Psoas muscle (tissue), 8 donors: Measurements from ENCODE around the gene NAA50. TPM values are rescaled to one million over a fixed set of nuclear protein-coding genes. Genes with fewer than 3 reads are reported as not detected.

Experiments used
- ATAC-seq, 4 donors: fragments of 200-7000 bp; cut with Tn5 transposase; one replicate each; pipeline ENCODE4 v1.9.1; 2020; ENCODE audit warnings: moderate library complexity in 3 of 4, mild to moderate bottlenecking in 2 of 4
- DNase-seq, 2 donors: peaks; one replicate each; pipeline ENCODE4 v3.0.0-alpha.2; 2020
- H3K27ac ChIP-seq: fragments of 200-600 bp; one replicate; pipeline ENCODE4 v1.8.0; 2022
- H3K27me3 ChIP-seq, 3 donors: fragments of 200-600 bp in 1 of 3; one replicate each; pipeline versions ENCODE4 v1.6.1 to v1.8.0; 2013 to 2022; ENCODE audit warnings: low read length in 2 of 3, mild to moderate bottlenecking in 2 of 3, moderate library complexity in 1 of 3; ENCODE audit not compliant: insufficient read depth in 3 of 3
- H3K36me3 ChIP-seq, 2 donors: fragments of 200-600 bp in 1 of 2; one replicate each; pipeline versions ENCODE4 v1.6.1 to v1.8.0; 2013 to 2022; ENCODE audit warnings: low read depth in 1 of 2, mild to moderate bottlenecking in 1 of 2, moderate library complexity in 1 of 2; ENCODE audit not compliant: insufficient read depth in 1 of 2
- H3K4me1 ChIP-seq: fragments of 200-600 bp; one replicate; pipeline ENCODE4 v1.8.0; 2022
- H3K4me3 ChIP-seq: fragments of 200-600 bp; one replicate; pipeline ENCODE4 v1.8.0; 2022; ENCODE audit warnings: mild to moderate bottlenecking
- H3K9me3 ChIP-seq: fragments of 200-600 bp; one replicate; pipeline ENCODE4 v1.8.0; 2022
- CTCF ChIP-seq: fragments of 200-600 bp; IDR thresholded peaks from one replicate; pipeline ENCODE4 v1.8.0; 2022; ENCODE audit warnings: antibody characterized with exemption
- WGBS, 3 donors: extraction: QIAGEN DNeasy Blood & Tissue Kit; methylation state at CpG; one replicate each; pipeline versions ENCODE4 v1.1.6 to v1.1.7; 2013; 5-methylcytosine and 5-hydroxymethylcytosine counted together
- intact Hi-C, 2 donors: fragments of 100-400 bp; cut with DNase I; formaldehyde crosslinking; loops; one replicate each; pipeline versions ENCODE4 v1.11.0 to v1.14.2; 2022
- polyA plus RNA-seq, 3 donors: library from polyadenylated mRNA; stranded (reverse); fragments of 200-250 nt; gene quantifications; one replicate each; pipeline ENCODE4 v1.2.3, GENCODE V29; 2013
- total RNA-seq, 4 donors: library from RNA; stranded (reverse); fragmentation: NEBNext Ultra II Directional in 2 of 4; extraction: Animal tissue kit (Norgen Biotek cat#: 25700) in 2 of 4; gene quantifications; one replicate each; pipeline versions ENCODE4 v1.2.1 to v1.2.4, GENCODE V29; 2021 to 2023
- donor health status: healthy with polysubstance abuse.
- donor health status: DM: no; HTN: no; CAD: no; lungs with moderate emphysema.
- donor health status: Bipolar disorder and iron deficiency.
- donor health status: healthy.
- donor health status: DM: yes; HTN: yes; CAD: no.
- donor health status: DM: no; HTN: no; CAD: no.
- donor health status: DM: no; HTN: no; CAD: no.
- donor health status: DM: yes; HTN: yes; CAD: no.

The NAA50 gene
- total and polyA plus RNA-seq, 7 donors: 144 to 495 (median 265) TPM

- intact Hi-C loops: no loop called here
- no peaks in the 10 kb centered on the region for H3K27me3 ChIP-seq
Observed at GRCh38 chr3:113771993-113772392, 25.9 kb upstream of the NAA50 start.

GRCh38 chr3:113769551-113769950 lies 23.5 kb upstream of the NAA50 start:
- intact Hi-C loops: no loop called here
- H3K4me3 ChIP-seq: no peak overlapping the region
- no peaks in the 10 kb centered on the region for H3K36me3 ChIP-seq
- H3K9me3 ChIP-seq: no peaks in the 10 kb centered on the region
- H3K27me3 ChIP-seq: no peaks in the 10 kb centered on the region
- peak in 1 of 4 donors; percentile 68 for ATAC-seq
- no peak overlapping the region for H3K27ac ChIP-seq
- peaks cover 1% of the 10 kb centered on the region for H3K4me1 ChIP-seq
- DNase-seq: no peak
- no peak for TF ChIP-seq CTCF

More at GRCh38 chr3:113771993-113772392, 25.9 kb upstream of the NAA50 start:
- H3K9me3 ChIP-seq: no peaks in the 10 kb centered on the region
- DNase-seq (no peak), ATAC-seq (no peak)
- H3K4me1 ChIP-seq: peaks cover 3% of the 10 kb centered on the region
- H3K4me3 ChIP-seq: no peak overlapping the region
- H3K36me3 ChIP-seq: no peaks in the 10 kb centered on the region
- no peak for TF ChIP-seq CTCF
- H3K27ac ChIP-seq: no peak overlapping the region

- intact Hi-C loops: no loop called here
- Histone ChIP-seq H3K9me3 (no peaks in the 10 kb centered on the region), H3K36me3 (no peaks in the 10 kb centered on the region), H3K4me3 (no peak overlapping the region), H3K4me1 (no peaks in the 10 kb centered on the region), H3K27me3 (no peaks in the 10 kb centered on the region), H3K27ac (no peak overlapping the region)
- no peak for TF ChIP-seq CTCF
- no peak for DNase-seq
- ATAC-seq: peak in 1 of 4 donors; percentile 35
- WGBS, 3 donors: 49 to 75% (median 56%) methylated on average over 2 of the region's 2 CpGs
Observed at GRCh38 chr3:113764698-113765097, 18.6 kb upstream of the NAA50 start.

- TF ChIP-seq CTCF: no peak
- no peaks in the 10 kb centered on the region for H3K27me3 ChIP-seq
- H3K27ac ChIP-seq: no peak overlapping the region
- WGBS, 3 donors: 95 to 100% (median 99%) methylated on average over 1 of the region's 1 CpG
- no peak overlapping the region for H3K4me3 ChIP-seq
- ATAC-seq: no peak
- no peaks in the 10 kb centered on the region for H3K9me3 ChIP-seq
- H3K4me1 ChIP-seq: peaks cover 5% of the 10 kb centered on the region
- intact Hi-C loops: no loop called here
- no peaks in the 10 kb centered on the region for H3K36me3 ChIP-seq
- no peak for DNase-seq
Observed at GRCh38 chr3:113758389-113759024, 12.5 kb upstream of the NAA50 start.
